ENCODE results near the gene SAP30BP. TPM values are rescaled to one million over a fixed set of nuclear protein-coding genes. Genes with fewer than 3 reads are reported as not detected.

SAP30BP gene
- total and polyA plus RNA-seq, 2 of the 13 experiments (the other 11 are each of a cell fraction or from before 2014, with no cell fraction given): 67.7 to 99.4 TPM

GRCh38 chr17:75645501-75645888 is 21.6 kb upstream of the SAP30BP start (continued):
- TF ChIP-seq ZBTB40 (IDR thresholded peaks at IDR 0.05) (no peak), ZBTB40 (CRISPR knock-in tag; IDR thresholded peaks at IDR 0.05) (0 out of 2 replicates have a peak, but pooled peaks have one; percentile 16), ZNF224 (CRISPR knock-in tag; IDR thresholded peaks at IDR 0.05) (no peak), ZNF503 (CRISPR knock-in tag; IDR thresholded peaks at IDR 0.05) (no peak), SRY (CRISPR knock-in tag; IDR thresholded peaks at IDR 0.05) (0 out of 2 replicates have a peak, but pooled peaks have one; percentile 56), EP300 (IDR thresholded peaks at IDR 0.05; ENCODE audit: low read depth in 2 of 2, low read length in 2 of 2) (no peak), EP300 (CRISPR knock-in tag; IDR thresholded peaks at IDR 0.05; ENCODE audit: borderline replicate concordance) (no peak), GTF3A (CRISPR knock-in tag; conservative IDR thresholded peaks at IDR 0.05) (peak; percentile 16; the same call in 1 of the 2 replicates), ZNF431 (CRISPR knock-in tag; IDR thresholded peaks at IDR 0.05; ENCODE audit: borderline replicate concordance, low read depth) (no peak), MIXL1 (CRISPR knock-in tag; IDR thresholded peaks at IDR 0.05) (no peak), THYN1 (CRISPR knock-in tag; IDR thresholded peaks at IDR 0.05; ENCODE audit: borderline replicate concordance, low read depth) (no peak), U2AF1 (optimal IDR thresholded peaks at IDR 0.05; ENCODE audit: low read depth, low read length) (no peak), ZBTB10 (CRISPR knock-in tag; IDR thresholded peaks at IDR 0.05; ENCODE audit: borderline replicate concordance) (no peak), DMAP1 (CRISPR knock-in tag; IDR thresholded peaks at IDR 0.05) (no peak), AKAP8 (CRISPR knock-in tag; IDR thresholded peaks at IDR 0.05) (no peak), CBFB (CRISPR knock-in tag; IDR thresholded peaks at IDR 0.05) (no peak), CENPBD1 (CRISPR knock-in tag; IDR thresholded peaks at IDR 0.05; ENCODE audit: borderline replicate concordance, low read depth) (0 out of 2 replicates have a peak, but pooled peaks have one; percentile 37)
